NCI-H1694 treated with DMSO at 0.1 percent for 48 hours (cell line): ENCODE results near the gene NRP2.

Experiments used
- DNase-seq: peaks from one replicate; lab custom pipeline; 2025; lab: John Stamatoyannopoulos, UW

Gene NRP2

DNA sequence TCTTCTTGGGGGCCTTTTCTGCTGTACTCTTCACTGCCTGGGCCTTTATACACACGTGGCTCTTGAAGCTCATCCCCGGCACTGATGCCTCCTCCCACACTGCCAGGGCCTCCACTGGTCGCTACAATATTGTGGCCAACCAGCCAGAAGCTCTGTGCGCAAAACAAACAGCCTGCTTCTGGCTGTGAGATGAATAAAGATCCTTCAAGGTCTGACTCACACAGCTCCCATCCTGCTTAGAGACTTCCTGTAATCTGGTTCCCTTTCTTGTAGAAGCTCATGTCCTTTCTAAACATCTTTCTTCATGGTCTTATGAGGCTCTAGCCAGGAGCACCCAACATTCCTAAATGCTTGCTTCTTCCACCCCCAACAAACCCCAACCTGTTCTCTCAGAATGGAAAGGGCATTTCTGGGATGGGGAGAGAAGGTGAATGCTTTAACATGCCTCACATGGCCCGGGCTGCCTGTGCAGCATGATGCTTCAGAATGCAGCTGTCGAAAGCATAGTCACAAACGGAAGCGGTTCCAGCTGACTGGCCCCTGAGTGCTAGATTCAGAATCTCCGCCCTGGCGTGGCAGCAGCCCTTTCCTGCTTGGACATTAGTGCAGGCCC, 24.6 kb downstream of the NRP2 start:
- DNase-seq, result peak; percentile 21

GRCh38 chr2:205708231-205708631, 25.9 kb downstream of the NRP2 start:
- DNase-seq, result no peak

DNA sequence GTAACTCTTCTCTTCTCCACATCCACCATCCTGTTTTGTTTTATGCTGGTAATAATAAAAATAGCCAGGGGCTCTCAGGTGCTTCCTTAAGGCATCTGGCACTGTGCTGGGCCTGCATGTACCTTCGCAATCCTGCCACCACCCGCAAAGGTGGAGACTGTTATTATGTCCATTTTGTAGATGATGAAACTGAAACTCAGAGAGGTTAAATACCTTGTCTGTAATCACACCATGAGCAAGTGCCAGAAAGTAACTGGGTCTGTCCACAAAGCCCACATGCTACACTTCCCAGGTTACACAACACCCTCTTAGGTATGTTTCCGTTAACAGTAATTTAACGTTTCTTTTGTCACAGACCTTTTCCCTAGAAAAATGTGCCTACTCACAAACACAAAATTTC, 27.0 kb downstream of the NRP2 start:
- DNase-seq, result no peak

- no peak for DNase-seq
Observed at GRCh38 chr2:205712508-205712907, 30.2 kb downstream of the NRP2 start.

GRCh38 chr2:205713086-205713485, 30.8 kb downstream of the NRP2 start:
- DNase-seq, result no peak

- DNase-seq, result no peak
Observed at GRCh38 chr2:205714058-205714776, 31.9 kb downstream of the NRP2 start.

GRCh38 chr2:205714789-205715720, 32.8 kb downstream of the NRP2 start:
- no peak for DNase-seq

DNA sequence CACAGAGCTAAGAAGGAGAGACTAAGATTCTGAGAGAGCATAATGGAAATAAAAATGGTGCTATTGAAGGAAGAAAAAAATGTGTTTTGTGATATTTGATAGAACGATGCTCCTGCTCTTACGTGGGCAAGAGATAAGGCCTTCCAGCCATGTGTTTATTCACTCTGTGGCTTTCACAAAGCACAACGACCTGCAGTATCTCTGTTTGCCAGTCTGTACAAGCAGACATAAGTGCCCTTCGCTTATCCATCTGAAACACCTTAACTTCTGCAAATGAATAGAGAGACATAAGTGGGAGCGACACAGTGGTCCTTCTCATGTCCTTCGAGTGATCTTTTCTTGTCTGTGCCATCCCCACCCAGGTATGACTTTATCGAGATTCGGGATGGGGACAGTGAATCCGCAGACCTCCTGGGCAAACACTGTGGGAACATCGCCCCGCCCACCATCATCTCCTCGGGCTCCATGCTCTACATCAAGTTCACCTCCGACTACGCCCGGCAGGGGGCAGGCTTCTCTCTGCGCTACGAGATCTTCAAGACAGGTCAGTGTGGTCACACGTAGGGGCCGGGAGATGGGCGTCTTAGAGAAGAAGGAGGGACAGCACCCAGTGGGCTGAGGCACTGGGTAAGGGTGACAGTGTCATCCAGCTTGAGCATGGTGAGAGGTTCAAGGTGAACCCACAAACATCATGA, 33.7 kb downstream of the NRP2 start:
- DNase-seq, result no peak

DNA sequence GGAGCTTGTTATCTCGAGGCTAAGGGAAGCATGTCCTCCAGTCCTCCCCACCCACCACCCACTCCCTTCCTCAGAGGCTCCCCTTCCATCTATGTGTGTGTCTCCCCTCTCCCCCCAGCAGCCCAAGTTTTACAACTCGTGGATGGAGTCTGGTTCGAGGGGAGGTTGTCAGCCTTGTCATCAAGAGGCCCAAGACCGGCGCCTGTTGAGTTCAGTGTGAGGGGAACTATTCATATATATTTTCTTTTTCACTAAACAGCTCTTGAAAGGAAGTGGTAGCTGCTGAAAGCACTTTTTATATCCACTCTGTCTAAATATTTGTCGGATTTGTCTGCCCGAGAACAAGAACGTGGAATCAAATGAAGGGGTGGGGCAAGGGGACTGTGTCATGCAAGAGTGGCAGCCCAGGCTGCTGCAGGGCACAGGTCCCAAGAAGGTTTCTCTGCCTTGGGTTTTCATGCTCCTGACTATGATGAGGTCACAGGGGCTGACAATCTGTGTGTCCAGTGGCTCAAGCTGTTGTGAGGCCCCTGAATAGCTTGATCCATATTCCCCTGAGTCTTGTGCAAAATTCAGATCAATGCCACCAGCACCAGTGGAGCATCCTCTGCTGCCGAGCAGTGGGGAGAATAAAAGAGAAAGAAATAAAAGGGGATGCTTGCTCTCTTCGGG, 35.0 kb downstream of the NRP2 start:
- DNase-seq, result no peak

GRCh38 chr2:205717999-205718398, 35.7 kb downstream of the NRP2 start:
- no peak for DNase-seq

DNA sequence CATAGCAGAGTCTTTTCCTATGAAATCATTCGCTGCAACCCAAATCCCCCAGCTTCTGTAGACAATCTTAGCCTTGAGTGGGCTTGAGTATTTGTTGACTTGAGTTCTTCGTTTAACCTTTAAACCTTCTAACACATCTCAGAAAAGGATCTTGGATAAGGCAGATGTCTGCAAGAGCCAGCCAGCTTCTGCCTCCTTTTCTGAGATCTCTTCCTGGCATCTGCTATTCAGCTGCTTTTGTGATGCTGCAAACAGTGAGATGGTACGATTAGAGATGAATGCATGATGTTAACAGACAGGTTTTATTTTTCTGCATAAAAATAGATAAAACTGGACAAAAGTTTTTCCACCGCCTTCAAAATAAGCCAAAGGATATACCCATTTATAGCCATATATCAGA, 37.5 kb downstream of the NRP2 start:
- DNase-seq, result no peak

DNA sequence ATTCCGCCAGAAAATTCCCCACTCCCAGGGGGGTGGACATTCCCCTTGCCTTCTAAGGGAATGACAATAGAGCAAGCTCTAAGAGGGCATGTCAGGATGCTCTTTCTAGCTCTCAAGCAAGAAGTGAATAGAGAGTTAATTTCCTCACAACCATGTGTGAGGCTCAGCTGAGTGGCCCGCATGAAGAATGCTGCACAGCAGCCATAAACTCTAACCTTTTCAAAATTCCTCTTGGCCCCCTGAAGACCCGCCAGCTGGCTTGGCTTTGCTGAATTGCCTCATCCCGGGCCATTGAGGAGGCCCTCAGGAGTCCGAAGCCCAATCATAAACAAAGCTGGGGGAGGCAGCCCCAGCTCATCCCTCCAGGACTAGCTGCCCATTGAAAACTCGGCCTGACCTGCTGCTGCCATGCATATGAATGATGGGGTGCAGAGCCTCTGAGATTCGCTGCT, 38.2 kb downstream of the NRP2 start:
- DNase-seq, result no peak

DNA sequence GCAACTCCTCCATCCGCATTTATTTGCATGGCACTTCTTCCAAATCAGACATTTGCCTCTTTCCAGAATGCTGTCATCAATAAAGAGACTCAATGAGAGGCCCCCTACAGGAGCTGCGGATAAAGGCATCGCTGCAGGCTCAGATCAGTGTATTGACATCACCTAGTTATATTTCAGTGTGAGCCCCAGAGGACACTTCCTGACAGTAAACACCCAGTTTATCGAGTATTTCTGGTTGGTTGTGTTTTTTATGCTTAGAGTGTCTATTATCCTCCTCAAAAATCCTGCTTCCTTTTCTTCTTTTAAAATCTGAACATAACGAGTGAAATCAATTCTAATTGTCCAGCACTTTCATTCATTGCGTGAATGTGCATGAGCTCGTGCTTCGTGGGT, 38.8 kb downstream of the NRP2 start:
- DNase-seq, result peak; percentile 6

DNA sequence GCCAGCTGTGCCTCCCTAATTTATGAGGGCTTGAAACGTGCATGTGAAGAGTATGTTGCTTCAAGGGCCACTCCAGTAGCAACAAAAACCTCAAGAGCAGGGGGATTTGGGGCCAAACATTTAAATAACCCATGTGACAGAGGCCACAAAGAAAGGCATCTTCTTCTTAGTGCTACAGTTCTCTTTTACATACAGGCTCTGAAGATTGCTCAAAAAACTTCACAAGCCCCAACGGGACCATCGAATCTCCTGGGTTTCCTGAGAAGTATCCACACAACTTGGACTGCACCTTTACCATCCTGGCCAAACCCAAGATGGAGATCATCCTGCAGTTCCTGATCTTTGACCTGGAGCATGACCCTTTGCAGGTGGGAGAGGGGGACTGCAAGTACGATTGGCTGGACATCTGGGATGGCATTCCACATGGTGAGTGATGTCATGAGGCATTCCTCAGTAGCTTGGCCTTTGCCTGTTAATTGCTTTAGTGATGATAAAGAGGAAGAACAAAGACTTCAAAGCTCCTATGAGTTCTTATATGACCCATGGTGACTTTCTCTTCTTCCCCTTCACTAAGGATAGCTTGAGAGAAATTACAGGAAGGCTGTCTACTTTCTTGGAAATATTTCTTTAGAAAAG, 40.1 kb downstream of the NRP2 start:
- no peak for DNase-seq

- DNase-seq, result no peak
Observed at GRCh38 chr2:205723179-205723578, 40.9 kb downstream of the NRP2 start.

GRCh38 chr2:205725059-205725458, 42.8 kb downstream of the NRP2 start:
- no peak for DNase-seq

DNA sequence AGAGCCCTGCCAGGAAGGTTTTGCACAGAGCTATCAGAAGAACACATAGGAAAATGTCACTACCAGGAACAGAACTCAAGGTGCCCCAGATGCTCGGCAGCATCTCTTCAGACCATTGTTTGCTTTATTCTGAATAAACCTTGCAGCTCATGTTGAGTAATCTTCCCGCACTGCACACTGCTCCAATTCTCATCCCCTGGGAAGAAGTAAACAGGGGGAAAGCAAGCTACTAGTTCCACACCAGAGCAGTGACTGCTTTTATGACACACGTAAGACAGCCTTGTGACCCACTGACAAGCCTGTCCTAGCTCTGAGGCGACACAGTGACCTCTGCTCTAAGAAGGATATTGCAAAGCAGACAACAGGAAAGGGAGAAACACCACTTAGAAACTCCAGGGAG, 44.2 kb downstream of the NRP2 start:
- no peak for DNase-seq

GRCh38 chr2:205727174-205727573, 44.9 kb downstream of the NRP2 start:
- DNase-seq, result no peak

DNA sequence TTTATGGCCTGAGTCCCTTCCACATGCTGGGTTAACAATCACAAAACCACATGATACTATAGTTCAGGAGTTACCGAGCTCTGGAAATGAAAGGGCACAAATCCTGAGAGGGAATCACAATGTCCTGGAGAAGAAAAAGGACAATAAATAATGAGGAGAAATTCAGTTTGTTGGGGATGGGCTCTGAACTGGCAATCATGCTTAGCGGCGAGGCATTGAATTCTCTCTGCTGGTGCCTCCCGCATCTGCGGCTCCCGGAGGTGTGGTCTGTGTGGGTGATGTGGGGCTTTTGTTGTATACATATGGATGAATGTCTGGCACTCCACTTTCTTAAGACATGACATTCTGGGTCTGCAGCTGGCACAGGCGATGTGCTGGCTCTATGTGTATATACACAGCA, 46.1 kb downstream of the NRP2 start:
- DNase-seq, result no peak

GRCh38 chr2:205730191-205730590, 47.9 kb downstream of the NRP2 start:
- no peak for DNase-seq
